Loucy (cell line): ENCODE measurements around the gene HIF1A.

Experiments used
- H2AFZ ChIP-seq: fragments of 200-600 bp; sonication (generic); 2 replicates; pipeline ENCODE4 v1.6.0; 2016; ENCODE audit warnings: antibody characterized with exemption, mild to moderate bottlenecking, low read length, moderate library complexity
- H3F3A ChIP-seq: fragments of 200-600 bp; 2 replicates; pipeline ENCODE4 v1.6.0; 2016; ENCODE audit warnings: antibody characterized with exemption, low read depth, mild to moderate bottlenecking
- H3K27me3 ChIP-seq: fragments of 200-600 bp; sonication (generic); 2 replicates; pipeline ENCODE4 v1.6.1; 2014; ENCODE audit warnings: low read length, mild to moderate bottlenecking; ENCODE audit not compliant: insufficient read depth, poor library complexity, severe bottlenecking
- H3K36me3 ChIP-seq: fragments of 200-600 bp; sonication (generic); 2 replicates; pipeline ENCODE4 v1.6.1; 2016; ENCODE audit warnings: low read length; ENCODE audit not compliant: insufficient read depth
- H3K4me1 ChIP-seq: fragments of 200-600 bp; sonication (generic); 2 replicates; pipeline ENCODE4 v1.5.1; 2014; ENCODE audit warnings: low read length, mild to moderate bottlenecking; ENCODE audit not compliant: insufficient read depth, poor library complexity, severe bottlenecking
- H3K4me2 ChIP-seq: fragments of 200-600 bp; sonication (generic); 2 replicates; pipeline ENCODE4 v1.6.0; 2014; ENCODE audit warnings: antibody characterized with exemption, low read length, low read depth, mild to moderate bottlenecking; ENCODE audit not compliant: poor library complexity, severe bottlenecking
- H3K4me3 ChIP-seq: fragments of 200-600 bp; sonication (generic); 2 replicates; pipeline ENCODE4 v1.5.1; 2014; ENCODE audit warnings: low read length, mild to moderate bottlenecking, mixed read lengths; ENCODE audit not compliant: poor library complexity, severe bottlenecking
- H3K79me2 ChIP-seq: fragments of 200-600 bp; sonication (generic); 2 replicates; pipeline ENCODE4 v1.6.1; 2014; ENCODE audit warnings: low read length; ENCODE audit not compliant: insufficient read depth
- H3K9ac ChIP-seq: fragments of 200-600 bp; sonication (generic); 2 replicates; pipeline ENCODE4 v1.6.0; 2014; ENCODE audit warnings: mild to moderate bottlenecking, low read depth, low read length, moderate library complexity; ENCODE audit not compliant: poor library complexity, severe bottlenecking
- H3K9me2 ChIP-seq: fragments of 200-600 bp; sonication (generic); replicated peaks from 2 replicates; pipeline ENCODE4 v1.6.1; 2016; ENCODE audit warnings: low read depth, low read length, mixed read lengths
- H3K9me3 ChIP-seq: fragments of 200-600 bp; sonication (generic); 2 replicates; pipeline ENCODE4 v1.6.1; 2014; ENCODE audit warnings: mild to moderate bottlenecking, antibody characterized with exemption, low read length, low read depth; ENCODE audit not compliant: insufficient read depth
- H4K20me1 ChIP-seq: fragments of 200-600 bp; sonication (generic); 2 replicates; pipeline ENCODE4 v1.6.0; 2014; ENCODE audit warnings: antibody characterized with exemption, low read length, mild to moderate bottlenecking; ENCODE audit not compliant: insufficient read depth, poor library complexity, severe bottlenecking
- EZH2phosphoT487 ChIP-seq: fragments of 200-600 bp; IDR thresholded peaks from 2 replicates; pipeline ENCODE4 v1.6.1; 2018; ENCODE audit warnings: antibody characterized with exemption, mild to moderate bottlenecking, moderate library complexity, borderline replicate concordance
- TF ChIP-seq, protein P1 (sequence below): fragments of 200-600 bp; sonication (generic); conservative IDR thresholded peaks from 2 replicates; pipeline ENCODE4 v1.5.1; 2014; ENCODE audit warnings: mild to moderate bottlenecking, antibody characterized with exemption, low read length

HIF1A gene

DNA sequence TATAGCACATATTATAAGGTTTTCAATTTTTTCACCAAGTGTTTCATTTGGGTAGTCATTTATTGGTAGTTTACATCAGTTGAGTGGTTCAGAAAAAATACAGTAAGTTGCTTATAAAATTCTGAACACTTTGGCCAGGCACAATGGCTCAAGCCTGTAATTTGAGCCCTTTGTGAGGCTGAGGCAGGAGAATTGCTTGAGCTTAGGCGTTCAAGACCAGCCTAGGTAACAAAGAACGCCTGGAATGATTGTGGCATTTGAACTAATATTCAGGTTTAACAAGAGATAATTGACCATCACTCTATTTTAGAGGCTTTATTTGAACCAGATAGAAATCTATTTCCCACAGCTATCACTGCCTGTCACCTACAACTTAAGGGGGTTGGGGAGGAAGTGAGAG, 22.7 kb downstream of the HIF1A start:
- peak overlapping the region; percentile 66 for H3K4me3 ChIP-seq
- H3K4me2 ChIP-seq = peak overlapping the region; percentile 86
- TF ChIP-seq, protein P1, sequence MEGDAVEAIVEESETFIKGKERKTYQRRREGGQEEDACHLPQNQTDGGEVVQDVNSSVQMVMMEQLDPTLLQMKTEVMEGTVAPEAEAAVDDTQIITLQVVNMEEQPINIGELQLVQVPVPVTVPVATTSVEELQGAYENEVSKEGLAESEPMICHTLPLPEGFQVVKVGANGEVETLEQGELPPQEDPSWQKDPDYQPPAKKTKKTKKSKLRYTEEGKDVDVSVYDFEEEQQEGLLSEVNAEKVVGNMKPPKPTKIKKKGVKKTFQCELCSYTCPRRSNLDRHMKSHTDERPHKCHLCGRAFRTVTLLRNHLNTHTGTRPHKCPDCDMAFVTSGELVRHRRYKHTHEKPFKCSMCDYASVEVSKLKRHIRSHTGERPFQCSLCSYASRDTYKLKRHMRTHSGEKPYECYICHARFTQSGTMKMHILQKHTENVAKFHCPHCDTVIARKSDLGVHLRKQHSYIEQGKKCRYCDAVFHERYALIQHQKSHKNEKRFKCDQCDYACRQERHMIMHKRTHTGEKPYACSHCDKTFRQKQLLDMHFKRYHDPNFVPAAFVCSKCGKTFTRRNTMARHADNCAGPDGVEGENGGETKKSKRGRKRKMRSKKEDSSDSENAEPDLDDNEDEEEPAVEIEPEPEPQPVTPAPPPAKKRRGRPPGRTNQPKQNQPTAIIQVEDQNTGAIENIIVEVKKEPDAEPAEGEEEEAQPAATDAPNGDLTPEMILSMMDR = no peak
- no peak for TF ChIP-seq EZH2phosphoT487
- no peak overlapping the region for H3K9ac ChIP-seq
- peaks cover 93% of the 10 kb centered on the region for H4K20me1 ChIP-seq
- peaks cover 20% of the 10 kb centered on the region for H3F3A ChIP-seq
- peaks cover 17% of the 10 kb centered on the region for H3K36me3 ChIP-seq
- H2AFZ ChIP-seq = no peak overlapping the region
- H3K79me2 ChIP-seq = peaks cover 95% of the 10 kb centered on the region
- peaks cover 75% of the 10 kb centered on the region for H3K4me1 ChIP-seq
- no peaks in the 10 kb centered on the region for H3K9me2 ChIP-seq
- H3K9me3 ChIP-seq = no peaks in the 10 kb centered on the region
- H3K27me3 ChIP-seq = no peaks in the 10 kb centered on the region

DNA sequence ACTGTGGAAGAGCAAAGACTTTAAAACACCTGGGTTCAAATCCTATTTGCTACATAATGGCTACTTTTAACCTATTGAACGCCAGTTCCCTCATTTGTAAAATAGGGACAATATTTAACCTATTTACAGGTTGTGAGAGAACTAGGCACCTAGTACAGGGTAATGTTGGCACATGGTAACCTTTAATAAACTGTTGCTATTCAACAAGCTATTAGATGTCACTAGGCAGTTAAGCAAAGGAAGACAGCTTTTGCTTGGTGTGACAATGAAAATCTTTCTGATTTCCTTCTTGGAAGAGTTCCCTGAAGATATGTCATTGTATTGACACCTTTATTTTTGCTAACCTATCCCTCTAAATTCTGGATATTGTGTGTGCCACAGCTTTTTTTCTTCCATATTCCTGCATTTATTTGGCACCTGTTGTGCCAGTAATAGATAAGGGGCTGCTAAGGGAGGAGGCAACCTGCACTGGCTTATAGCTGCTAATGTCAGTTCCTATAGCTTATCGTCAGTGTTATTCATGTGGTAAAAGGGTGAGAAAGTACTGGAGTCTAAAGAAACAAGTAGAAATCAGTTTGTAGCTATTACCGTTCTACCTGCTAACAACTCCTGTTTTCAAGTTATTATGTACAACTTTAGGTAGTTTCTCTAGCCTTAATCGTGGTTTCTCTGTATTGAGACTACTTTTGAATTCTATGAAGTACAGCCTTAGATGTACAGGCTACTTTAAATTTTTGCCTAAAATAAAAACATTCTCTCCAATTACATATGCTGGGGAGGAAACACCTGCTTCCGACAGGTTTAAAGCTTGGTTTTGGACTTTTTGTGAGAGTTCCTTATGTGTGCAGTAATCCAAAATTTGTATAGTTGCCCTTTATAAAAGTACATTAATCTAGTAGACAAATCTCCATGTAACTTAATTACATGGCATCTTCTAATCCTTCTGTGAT, 24.3 kb downstream of the HIF1A start:
- peak overlapping the region; percentile 86 for H3K4me2 ChIP-seq
- peaks cover 86% of the 10 kb centered on the region for H4K20me1 ChIP-seq
- no peak overlapping the region for H2AFZ ChIP-seq
- H3K36me3 ChIP-seq = peaks cover 32% of the 10 kb centered on the region
- H3K9me2 ChIP-seq = no peaks in the 10 kb centered on the region
- H3F3A ChIP-seq = peaks cover 20% of the 10 kb centered on the region
- H3K4me3 ChIP-seq = peak overlapping the region; percentile 66
- H3K9me3 ChIP-seq = no peaks in the 10 kb centered on the region
- H3K27me3 ChIP-seq = no peaks in the 10 kb centered on the region
- TF ChIP-seq, protein P1 = no peak
- TF ChIP-seq EZH2phosphoT487 = no peak
- peaks cover 63% of the 10 kb centered on the region for H3K4me1 ChIP-seq
- peaks cover 92% of the 10 kb centered on the region for H3K79me2 ChIP-seq
- peak overlapping the region; percentile 44 for H3K9ac ChIP-seq

DNA sequence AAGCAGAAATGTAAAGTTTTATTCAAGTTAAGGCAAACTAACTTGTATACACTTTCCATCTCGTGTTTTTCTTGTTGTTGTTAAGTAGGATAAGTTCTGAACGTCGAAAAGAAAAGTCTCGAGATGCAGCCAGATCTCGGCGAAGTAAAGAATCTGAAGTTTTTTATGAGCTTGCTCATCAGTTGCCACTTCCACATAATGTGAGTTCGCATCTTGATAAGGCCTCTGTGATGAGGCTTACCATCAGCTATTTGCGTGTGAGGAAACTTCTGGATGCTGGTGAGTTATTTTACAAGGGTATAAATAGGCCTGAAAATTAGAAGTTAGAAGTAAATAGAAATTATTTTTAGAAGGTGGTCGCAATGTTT, 25.0 kb downstream of the HIF1A start:
- Histone ChIP-seq H3K9ac (peak overlapping the region; percentile 44), H3K4me2 (peak overlapping the region; percentile 86), H3K9me2 (no peaks in the 10 kb centered on the region), H3F3A (peaks cover 20% of the 10 kb centered on the region), H4K20me1 (peaks cover 85% of the 10 kb centered on the region), H3K79me2 (peaks cover 92% of the 10 kb centered on the region), H3K4me1 (peaks cover 60% of the 10 kb centered on the region), H2AFZ (no peak overlapping the region), H3K9me3 (no peaks in the 10 kb centered on the region), H3K4me3 (peak overlapping the region; percentile 66), H3K27me3 (no peaks in the 10 kb centered on the region), H3K36me3 (peaks cover 38% of the 10 kb centered on the region)
- TF ChIP-seq EZH2phosphoT487 = no peak
- TF ChIP-seq, protein P1 = no peak
